ENCODE measurements around the gene WTAP.
A peak's percentile ranks its signal among the peaks of the same experiment; 100 is the strongest.

Gene WTAP

GRCh38 chr6:159726918-159727716 lies at the start of gene WTAP:
Gene WTAP (plus strand): TSS chr6:159727506. CDS start chr6:159736266, 8,760 bp downstream.
- DNase-seq (ENCODE audit: low read depth) = peak; percentile 97
- H3K36me3 ChIP-seq (ENCODE audit: control insufficient read depth, insufficient read depth, low read length, severe bottlenecking) = peaks cover 4% of the 10 kb centered on the region
- peaks cover 29% of the 10 kb centered on the region for H3K4me1 ChIP-seq (ENCODE audit: control insufficient read depth, insufficient read depth, low read length)
- H3K4me3 ChIP-seq (ENCODE audit: low read length) = peak within 1 kb of the TSS; percentile 98
- no peaks in the 10 kb centered on the region for H3K9me3 ChIP-seq (ENCODE audit: control insufficient read depth, low read length)
- H3K27me3 ChIP-seq (replicated peaks; ENCODE audit: control insufficient read depth, insufficient read depth, low read length) = no peaks in the 10 kb centered on the region
- H3K9ac ChIP-seq (ENCODE audit: low read length) = peak within 1 kb of the TSS; percentile 99

DNA sequence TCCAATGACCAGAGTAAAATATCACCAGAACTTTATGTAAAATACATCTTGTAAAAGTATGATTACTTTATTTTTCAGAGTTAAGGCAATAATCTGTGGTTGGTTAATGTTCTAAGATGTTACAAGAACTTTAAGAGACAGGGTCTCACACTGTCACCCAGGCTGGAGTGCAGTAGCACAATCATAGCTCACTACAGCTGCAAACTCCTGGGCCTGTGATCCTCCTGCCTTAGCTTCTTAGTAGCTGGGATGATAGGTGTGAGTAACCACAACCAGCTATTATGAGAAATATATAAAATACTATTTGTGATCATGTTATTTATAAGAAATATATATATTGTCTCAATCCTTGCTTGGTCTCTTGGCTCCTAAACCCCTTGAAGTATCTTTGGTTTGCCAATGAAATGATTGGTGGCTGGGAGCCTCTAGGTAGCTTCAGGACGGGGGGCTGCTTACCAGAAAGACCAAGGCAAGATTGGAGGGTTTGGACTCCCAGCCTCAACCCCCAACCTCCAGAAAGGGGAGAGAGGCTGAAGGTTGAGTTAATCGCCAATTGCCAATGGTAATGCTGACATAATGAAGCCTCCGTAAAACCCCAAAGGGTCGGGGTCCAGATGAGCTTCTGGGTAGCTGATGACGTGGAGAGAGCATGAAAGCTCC lies 49.7 kb upstream of the WTAP start:
- H3K27me3 ChIP-seq (replicated peaks; ENCODE audit: control insufficient read depth, insufficient read depth, low read length) = no peaks in the 10 kb centered on the region
- H3K4me3 ChIP-seq (ENCODE audit: low read length) = no peak overlapping the region
- no peaks in the 10 kb centered on the region for H3K9me3 ChIP-seq (ENCODE audit: control insufficient read depth, low read length)
- DNase-seq (ENCODE audit: low read depth) = no peak
- H3K4me1 ChIP-seq (ENCODE audit: control insufficient read depth, insufficient read depth, low read length) = peaks cover 34% of the 10 kb centered on the region
- peaks cover 56% of the 10 kb centered on the region for H3K36me3 ChIP-seq (ENCODE audit: control insufficient read depth, insufficient read depth, low read length, severe bottlenecking)
- no peak overlapping the region for H3K9ac ChIP-seq (ENCODE audit: low read length)

GRCh38 chr6:159678574-159678973 lies 48.7 kb upstream of the WTAP start:
- H3K4me3 ChIP-seq (ENCODE audit: low read length) = no peak overlapping the region
- peaks cover 65% of the 10 kb centered on the region for H3K36me3 ChIP-seq (ENCODE audit: control insufficient read depth, insufficient read depth, low read length, severe bottlenecking)
- H3K4me1 ChIP-seq (ENCODE audit: control insufficient read depth, insufficient read depth, low read length) = peaks cover 38% of the 10 kb centered on the region
- H3K27me3 ChIP-seq (replicated peaks; ENCODE audit: control insufficient read depth, insufficient read depth, low read length) = no peaks in the 10 kb centered on the region
- H3K9me3 ChIP-seq (ENCODE audit: control insufficient read depth, low read length) = no peaks in the 10 kb centered on the region
- no peak overlapping the region for H3K9ac ChIP-seq (ENCODE audit: low read length)
- DNase-seq (ENCODE audit: low read depth) = no peak

GRCh38 chr6:159679091-159680077 lies 47.9 kb upstream of the WTAP start:
- Histone ChIP-seq H3K9ac (ENCODE audit: low read length) (peak overlapping the region; percentile 23), H3K9me3 (ENCODE audit: control insufficient read depth, low read length) (no peaks in the 10 kb centered on the region), H3K4me1 (ENCODE audit: control insufficient read depth, insufficient read depth, low read length) (peaks cover 40% of the 10 kb centered on the region), H3K4me3 (ENCODE audit: low read length) (peak overlapping the region; percentile 10), H3K36me3 (ENCODE audit: control insufficient read depth, insufficient read depth, low read length, severe bottlenecking) (peaks cover 73% of the 10 kb centered on the region), H3K27me3 (replicated peaks; ENCODE audit: control insufficient read depth, insufficient read depth, low read length) (no peaks in the 10 kb centered on the region)
- DNase-seq (ENCODE audit: low read depth) = peak; percentile 74

- Histone ChIP-seq H3K36me3 (ENCODE audit: control insufficient read depth, insufficient read depth, low read length, severe bottlenecking) (peaks cover 80% of the 10 kb centered on the region), H3K9me3 (ENCODE audit: control insufficient read depth, low read length) (no peaks in the 10 kb centered on the region), H3K27me3 (replicated peaks; ENCODE audit: control insufficient read depth, insufficient read depth, low read length) (no peaks in the 10 kb centered on the region), H3K4me1 (ENCODE audit: control insufficient read depth, insufficient read depth, low read length) (peaks cover 43% of the 10 kb centered on the region), H3K4me3 (ENCODE audit: low read length) (peak overlapping the region; percentile 10), H3K9ac (ENCODE audit: low read length) (peak overlapping the region; percentile 23)
- DNase-seq (ENCODE audit: low read depth) = peak; percentile 15
Observed at GRCh38 chr6:159680104-159680503, 47.2 kb upstream of the WTAP start.

DNA sequence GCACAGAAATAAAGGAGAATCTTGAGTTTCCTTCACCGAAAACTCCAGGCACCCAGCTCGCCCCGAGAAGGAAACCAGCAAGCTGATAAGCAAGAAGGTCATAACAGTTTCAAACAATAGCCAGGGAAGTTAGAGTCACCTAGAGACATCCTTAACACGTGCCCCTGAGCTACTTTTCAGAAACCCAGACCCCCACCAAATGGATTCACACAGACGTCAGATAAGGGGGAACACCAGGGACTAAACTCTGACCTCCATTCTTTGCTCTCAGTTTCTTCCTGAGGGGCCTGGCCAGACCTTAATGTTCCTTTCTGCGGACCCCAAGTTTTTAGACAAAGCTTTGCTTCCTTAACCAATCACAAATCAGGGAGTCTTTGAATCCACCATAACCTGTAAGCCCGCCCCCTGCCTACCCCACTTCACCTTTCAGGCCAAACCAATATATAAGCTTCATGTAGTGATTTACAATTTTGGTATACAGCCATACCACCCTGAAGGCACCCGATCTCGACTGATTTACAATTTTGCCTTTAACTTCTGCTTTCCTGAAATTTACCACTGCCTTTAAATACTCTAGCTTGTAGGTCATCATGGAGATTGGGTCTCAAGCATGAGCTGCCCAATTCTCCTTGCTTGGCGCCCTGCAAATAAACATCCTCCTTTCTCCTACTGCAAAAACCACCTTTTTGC lies 46.0 kb upstream of the WTAP start:
- no peak for DNase-seq (ENCODE audit: low read depth)
- Histone ChIP-seq H3K27me3 (replicated peaks; ENCODE audit: control insufficient read depth, insufficient read depth, low read length) (no peaks in the 10 kb centered on the region), H3K36me3 (ENCODE audit: control insufficient read depth, insufficient read depth, low read length, severe bottlenecking) (peaks cover 92% of the 10 kb centered on the region), H3K9ac (ENCODE audit: low read length) (peak overlapping the region; percentile 20), H3K4me3 (ENCODE audit: low read length) (peak overlapping the region; percentile 32), H3K9me3 (ENCODE audit: control insufficient read depth, low read length) (no peaks in the 10 kb centered on the region), H3K4me1 (ENCODE audit: control insufficient read depth, insufficient read depth, low read length) (peaks cover 53% of the 10 kb centered on the region)

DNA sequence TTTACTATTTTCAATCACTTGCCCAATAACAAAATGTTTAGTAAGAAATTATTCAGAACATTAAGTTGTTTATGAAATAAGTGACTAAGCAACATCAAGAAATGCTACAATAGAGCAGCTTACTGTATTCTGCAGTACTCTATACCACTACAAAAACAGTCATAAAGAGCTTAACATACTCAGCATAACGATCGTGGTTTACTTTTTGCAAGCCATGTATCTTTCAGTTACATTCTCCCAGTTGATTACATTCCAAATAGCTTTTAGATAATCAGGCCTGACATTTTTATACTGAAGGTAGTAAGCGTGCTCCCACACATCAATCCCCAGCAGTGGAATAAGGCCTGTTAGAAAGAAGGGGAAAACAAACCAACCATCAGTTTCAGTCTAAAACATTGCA lies 45.0 kb upstream of the WTAP start:
- Histone ChIP-seq H3K9ac (ENCODE audit: low read length) (peak overlapping the region; percentile 42), H3K36me3 (ENCODE audit: control insufficient read depth, insufficient read depth, low read length, severe bottlenecking) (peaks cover 99% of the 10 kb centered on the region)
- DNase-seq (ENCODE audit: low read depth) = peak; percentile 50

GRCh38 chr6:159682810-159683209 lies 44.5 kb upstream of the WTAP start:
- no peak overlapping the region for H3K4me3 ChIP-seq (ENCODE audit: low read length)
- peak overlapping the region; percentile 42 for H3K9ac ChIP-seq (ENCODE audit: low read length)
- H3K4me1 ChIP-seq (ENCODE audit: control insufficient read depth, insufficient read depth, low read length) = peaks cover 64% of the 10 kb centered on the region
- peaks cover 98% of the 10 kb centered on the region for H3K36me3 ChIP-seq (ENCODE audit: control insufficient read depth, insufficient read depth, low read length, severe bottlenecking)
- H3K9me3 ChIP-seq (ENCODE audit: control insufficient read depth, low read length) = no peaks in the 10 kb centered on the region
- no peaks in the 10 kb centered on the region for H3K27me3 ChIP-seq (replicated peaks; ENCODE audit: control insufficient read depth, insufficient read depth, low read length)
- no peak for DNase-seq (ENCODE audit: low read depth)

More for the DNA sequence above, 45.0 kb upstream of the WTAP start:
- H3K4me3 ChIP-seq (ENCODE audit: low read length) = no peak overlapping the region
- peaks cover 61% of the 10 kb centered on the region for H3K4me1 ChIP-seq (ENCODE audit: control insufficient read depth, insufficient read depth, low read length)
- no peaks in the 10 kb centered on the region for H3K9me3 ChIP-seq (ENCODE audit: control insufficient read depth, low read length)
- H3K27me3 ChIP-seq (replicated peaks; ENCODE audit: control insufficient read depth, insufficient read depth, low read length) = no peaks in the 10 kb centered on the region

- Histone ChIP-seq H3K9ac (ENCODE audit: low read length) (peak overlapping the region; percentile 0), H3K27me3 (replicated peaks; ENCODE audit: control insufficient read depth, insufficient read depth, low read length) (no peaks in the 10 kb centered on the region), H3K36me3 (ENCODE audit: control insufficient read depth, insufficient read depth, low read length, severe bottlenecking) (peaks cover 98% of the 10 kb centered on the region), H3K4me3 (ENCODE audit: low read length) (no peak overlapping the region), H3K4me1 (ENCODE audit: control insufficient read depth, insufficient read depth, low read length) (peaks cover 75% of the 10 kb centered on the region), H3K9me3 (ENCODE audit: control insufficient read depth, low read length) (no peaks in the 10 kb centered on the region)
- DNase-seq (ENCODE audit: low read depth) = no peak
Observed at GRCh38 chr6:159684013-159684304, 43.3 kb upstream of the WTAP start.

DNA sequence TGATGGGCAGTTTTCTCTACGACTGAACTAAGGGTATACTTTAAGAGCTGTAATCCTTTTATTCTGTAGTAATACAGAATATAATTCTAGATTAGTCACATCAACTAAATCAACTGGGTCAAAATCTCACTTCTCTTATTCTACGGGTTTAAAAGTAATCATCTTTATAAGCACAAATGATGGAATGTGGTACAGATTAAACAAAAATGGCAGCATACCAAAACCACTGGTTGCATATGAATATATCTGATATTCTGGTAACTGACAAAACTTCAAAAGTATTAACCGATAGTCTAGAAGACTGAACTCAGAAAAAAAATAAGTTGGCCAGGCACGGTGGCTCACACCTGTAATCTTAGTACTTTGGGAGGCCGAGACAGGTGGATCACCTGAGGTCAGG lies 41.3 kb upstream of the WTAP start:
- peak overlapping the region; percentile 5 for H3K9ac ChIP-seq (ENCODE audit: low read length)
- H3K36me3 ChIP-seq (ENCODE audit: control insufficient read depth, insufficient read depth, low read length, severe bottlenecking) = peaks cover 92% of the 10 kb centered on the region
- H3K4me1 ChIP-seq (ENCODE audit: control insufficient read depth, insufficient read depth, low read length) = peaks cover 76% of the 10 kb centered on the region
- H3K4me3 ChIP-seq (ENCODE audit: low read length) = peak overlapping the region; percentile 50
- H3K27me3 ChIP-seq (replicated peaks; ENCODE audit: control insufficient read depth, insufficient read depth, low read length) = no peaks in the 10 kb centered on the region
- DNase-seq (ENCODE audit: low read depth) = no peak
- H3K9me3 ChIP-seq (ENCODE audit: control insufficient read depth, low read length) = no peaks in the 10 kb centered on the region
